DMS53 (cell line): ENCODE measurements around the gene INTS3.
"Not testable (repeated sequence)": the region's sequence is repeated elsewhere in the genome, so short reads cannot be mapped to it uniquely, and the experiment has no call there.

Experiments used
- DNase-seq: peaks from one replicate; lab custom pipeline; 2025; lab: John Stamatoyannopoulos, UW

INTS3 gene

DNA sequence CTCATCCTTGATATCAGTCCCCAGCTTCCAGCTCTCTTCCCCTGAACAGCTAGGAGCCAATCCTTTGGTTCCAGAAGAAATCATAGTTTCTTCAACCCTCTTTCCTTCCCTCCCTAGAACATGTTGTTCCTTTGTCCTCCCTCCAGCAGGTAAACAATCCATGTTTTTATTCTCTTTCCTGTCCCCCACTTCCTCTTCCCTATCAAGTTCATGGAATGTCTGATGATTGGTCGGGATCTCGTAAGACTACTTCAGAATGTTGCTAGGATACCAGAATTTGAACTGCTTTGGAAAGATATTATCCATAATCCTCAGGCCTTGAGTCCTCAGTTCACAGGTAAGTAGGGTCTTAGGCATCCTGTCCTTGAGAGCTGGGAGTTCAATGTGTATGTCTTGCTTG is 24.2 kb downstream of the INTS3 start:
- no peak for DNase-seq

DNA sequence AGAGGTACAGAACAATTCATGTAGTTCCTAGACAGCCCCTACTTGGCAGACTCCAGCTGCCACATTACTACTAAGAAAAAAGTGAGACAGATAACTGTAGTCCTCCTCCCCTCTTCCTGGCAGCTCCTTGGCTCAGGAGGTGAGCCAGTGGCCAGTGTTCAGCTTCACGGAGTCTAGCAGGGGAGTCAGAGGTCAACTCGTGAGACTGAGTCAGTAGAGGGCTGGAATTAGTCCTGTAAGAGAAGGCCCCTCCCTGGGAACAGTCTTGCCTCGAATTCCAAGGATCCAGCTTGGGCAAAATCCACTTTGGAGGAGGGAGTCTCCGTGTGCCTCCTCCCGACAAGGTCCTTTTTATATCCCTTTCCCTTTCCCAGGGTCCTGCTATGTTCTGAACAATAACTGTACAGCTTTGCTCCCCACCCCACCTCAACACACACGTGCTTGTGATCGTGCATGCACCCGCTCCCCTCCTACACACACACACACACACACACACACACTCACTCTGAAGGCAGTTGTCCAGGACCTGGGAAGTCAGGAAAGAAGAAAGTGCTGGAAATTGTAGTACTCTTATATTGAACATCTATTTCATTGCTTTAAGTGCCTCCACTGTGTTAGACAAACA is 24.8 kb downstream of the INTS3 start:
- no peak for DNase-seq

DNA sequence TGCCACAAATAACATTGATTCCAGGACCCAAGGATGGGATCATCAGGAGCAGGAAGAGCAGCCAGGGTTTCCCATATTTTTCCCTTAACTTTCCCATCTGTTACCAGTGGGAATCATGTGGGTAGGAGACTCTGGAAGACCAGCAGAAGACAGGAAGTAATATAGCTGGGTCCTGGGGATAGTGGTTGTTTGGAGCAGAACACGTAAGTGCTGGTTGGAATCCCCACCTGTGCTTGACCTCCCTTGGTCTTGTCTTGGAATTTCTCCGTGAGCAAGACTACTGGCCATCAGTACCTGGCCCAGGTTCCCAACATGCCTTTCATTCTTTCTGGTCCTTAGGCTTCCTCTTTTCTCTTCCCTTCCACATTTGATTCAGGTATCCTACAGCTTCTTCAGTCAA is 26.4 kb downstream of the INTS3 start:
- DNase-seq: no peak

DNA sequence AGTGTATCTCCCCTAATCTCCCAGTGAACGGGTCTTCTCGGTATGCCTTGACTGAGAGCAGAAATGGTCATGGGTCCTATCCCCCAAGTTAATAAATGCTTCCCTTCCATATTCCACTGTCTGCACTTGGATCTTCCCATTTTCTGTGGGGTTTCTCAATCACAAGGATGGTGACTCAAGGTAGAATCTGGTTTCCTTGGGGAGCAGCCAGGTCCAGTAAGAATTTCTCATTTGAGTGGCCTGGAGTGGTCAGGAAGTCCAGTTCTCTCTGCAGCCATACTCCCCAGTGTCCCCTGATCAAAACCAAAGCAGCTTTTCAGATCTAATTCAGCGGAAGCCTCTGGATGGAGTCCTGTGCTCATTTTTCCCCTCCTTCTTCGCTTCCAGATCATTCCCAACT is 32.6 kb downstream of the INTS3 start:
- no peak for DNase-seq

DNA sequence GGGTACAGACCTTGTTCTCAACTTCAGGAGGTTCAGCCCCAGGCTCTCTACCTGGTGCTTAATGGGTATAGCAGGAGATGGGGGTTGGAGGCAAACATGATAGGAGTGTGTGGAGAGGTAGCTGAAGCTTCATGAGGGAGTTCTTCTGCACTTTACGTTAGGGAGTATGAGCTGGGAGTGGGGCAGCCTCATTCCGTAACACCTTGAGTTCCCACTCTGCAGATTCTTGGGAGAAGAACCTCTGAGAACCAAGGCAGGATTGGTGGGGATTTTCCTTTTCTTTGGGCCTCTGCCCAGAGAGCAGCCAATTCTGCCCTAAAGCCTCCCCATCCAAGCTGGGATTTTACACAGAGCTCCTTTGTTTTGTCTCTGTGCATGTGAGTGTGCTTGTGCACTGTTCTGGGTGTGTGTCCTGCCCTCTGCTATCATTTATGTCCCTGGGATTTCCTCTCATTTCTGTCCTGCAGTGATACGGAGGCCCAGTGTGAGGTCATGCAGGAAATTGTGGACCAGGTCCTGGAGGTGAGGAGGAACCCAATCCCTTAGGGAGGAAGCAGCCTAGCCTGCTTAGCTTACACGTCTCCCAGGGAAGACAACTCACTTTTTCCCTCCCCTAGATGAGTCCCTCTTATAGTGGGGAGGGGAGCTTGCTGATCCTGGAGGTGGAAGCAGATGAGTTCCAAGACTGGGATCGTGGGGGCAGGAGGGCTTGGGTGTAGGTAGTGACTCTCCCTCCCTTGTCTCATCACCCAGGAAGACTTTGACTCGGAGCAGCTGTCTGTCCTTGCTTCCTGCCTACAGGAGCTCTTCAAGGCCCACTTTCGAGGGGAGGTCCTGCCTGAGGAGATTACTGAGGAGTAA is 35.7 kb downstream of the INTS3 start:
- DNase-seq: no peak

DNA sequence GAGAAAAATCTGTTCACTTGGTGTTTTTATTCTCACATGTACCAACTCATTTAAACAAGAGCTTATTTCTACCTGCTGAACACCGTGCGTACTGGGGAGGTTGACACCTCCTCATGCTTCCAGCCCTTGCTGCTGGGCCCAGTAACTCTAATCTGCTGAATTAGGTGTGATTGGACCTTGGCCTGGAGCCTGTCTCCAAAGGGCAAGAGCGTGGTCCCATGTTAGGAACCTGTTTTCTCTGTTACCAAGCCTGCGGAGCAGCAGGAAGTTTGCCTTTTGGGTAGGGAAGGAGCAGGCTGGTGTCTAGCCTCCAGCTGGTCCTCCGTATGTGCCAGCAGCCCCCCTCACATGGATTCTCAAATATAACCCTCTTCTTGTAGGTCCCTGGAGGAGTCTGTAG is 36.5 kb downstream of the INTS3 start:
- no peak for DNase-seq

DNA sequence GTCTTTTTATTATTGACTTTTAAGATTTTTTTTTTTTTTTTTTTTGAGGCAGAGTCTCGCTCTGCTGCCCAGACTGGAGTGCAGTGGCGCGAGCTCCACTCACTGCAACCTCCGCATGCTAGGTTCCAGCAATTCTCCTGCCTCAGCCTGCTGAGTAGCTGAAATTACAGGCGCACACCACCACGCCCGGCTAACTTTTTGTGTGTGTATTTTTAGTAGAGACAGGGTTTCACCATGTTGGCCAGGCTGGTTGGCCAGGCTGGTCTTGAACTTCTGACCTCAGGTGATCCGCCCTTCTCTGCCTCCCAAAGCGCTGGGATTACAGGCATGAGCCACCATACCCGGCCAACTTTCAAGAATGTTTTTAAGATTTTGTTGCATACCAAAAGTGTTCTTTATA is 38.8 kb downstream of the INTS3 start:
- DNase-seq: not testable (repeated sequence)

DNA sequence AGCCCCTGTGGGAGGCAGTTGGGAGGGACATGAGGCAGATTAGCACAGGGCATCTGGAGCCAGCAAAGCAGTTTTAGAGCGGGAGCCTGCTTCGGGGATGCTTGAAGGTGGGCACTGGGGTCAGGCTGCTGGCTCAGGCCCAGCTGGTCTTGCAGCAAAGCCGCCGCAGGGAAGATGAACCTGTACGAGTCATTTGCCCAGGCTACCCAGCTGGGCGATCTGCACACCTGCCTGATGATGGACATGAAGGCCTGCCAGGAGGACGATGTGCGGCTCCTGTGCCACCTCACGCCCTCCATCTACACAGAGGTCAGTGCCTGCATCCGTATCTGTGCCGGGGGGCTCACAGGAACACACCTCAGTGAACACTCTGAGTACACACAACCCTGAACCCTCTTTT is 39.7 kb downstream of the INTS3 start:
- no peak for DNase-seq

DNA sequence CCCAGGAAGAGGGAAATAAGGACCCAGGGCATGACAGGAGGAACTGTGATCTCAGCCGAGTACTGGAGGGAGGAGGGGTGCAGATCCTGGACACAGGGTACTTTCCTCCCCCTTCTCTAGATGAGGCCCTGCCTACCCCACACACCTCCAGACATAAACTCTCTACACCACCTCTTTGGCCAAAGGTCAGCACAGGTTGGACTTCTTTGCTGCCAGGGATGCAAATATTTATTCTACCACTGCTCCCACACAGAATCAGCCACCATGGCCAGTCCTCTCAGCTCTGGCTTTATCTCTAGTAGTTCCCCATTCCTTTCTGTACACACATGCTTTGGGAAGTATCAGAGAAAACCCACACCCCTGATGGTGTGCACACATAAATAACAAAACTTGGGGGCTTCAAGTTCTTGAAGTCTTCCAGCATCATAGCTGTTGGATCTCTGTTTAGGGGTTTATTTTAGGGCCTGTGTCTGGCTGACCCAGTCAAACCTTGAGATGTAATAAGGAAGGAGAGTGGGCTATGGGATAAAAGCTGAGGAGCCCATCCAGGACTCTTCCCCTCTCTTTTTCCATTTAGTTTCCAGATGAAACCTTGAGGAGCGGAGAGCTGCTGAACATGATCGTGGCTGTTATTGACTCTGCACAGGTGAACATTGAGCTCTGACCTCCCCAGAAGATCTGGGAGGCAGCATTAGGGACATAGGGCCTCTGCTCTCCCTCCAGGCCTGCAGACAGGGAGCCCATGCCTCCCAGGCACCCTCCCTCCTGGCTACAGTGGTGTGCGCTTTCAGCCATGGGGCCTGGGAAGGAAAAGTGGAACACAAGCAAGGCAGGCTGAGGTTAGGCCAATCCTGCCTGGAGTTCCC is 40.7 kb downstream of the INTS3 start:
- peak; percentile 58 for DNase-seq

DNA sequence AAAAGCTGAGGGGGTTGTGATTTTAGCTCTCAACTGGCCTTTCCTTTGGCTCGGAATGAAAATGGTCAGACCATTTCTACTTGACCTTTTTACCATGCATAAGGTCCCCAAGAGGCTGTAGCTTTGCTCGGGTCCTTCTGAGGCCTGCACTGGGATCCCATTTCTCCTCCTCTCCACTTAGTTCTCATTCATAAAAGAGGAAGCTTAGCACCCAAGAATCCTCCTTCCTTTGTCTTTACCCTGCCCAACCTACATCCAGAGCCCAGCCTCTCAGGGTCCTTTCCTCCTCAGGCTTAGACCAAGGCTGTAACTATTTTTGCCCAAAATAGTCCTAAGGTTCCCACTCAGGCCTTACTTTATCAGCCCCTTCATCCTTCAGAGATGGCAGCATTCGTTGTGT is 41.4 kb downstream of the INTS3 start:
- DNase-seq: no peak

DNA sequence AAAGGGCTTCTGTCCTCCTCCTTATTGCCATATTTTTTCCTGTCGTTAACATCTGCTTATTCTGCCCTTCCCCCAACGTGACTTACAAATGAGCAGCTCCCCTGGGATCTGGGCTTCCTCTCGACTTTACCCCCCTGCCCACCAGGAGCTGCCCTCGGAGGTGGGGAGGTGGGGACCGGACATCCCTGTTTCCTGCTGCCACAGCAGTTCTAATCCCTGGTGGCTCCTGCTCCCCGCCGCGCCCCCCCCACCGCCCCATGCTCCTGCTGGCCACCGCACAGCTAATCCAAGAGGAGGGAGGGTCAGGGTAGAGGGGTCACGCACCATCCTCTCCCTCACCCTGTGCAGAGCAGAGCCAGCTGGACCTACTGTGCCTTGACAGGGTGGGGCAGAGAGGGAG is 42.9 kb downstream of the INTS3 start:
- no peak for DNase-seq

DNA sequence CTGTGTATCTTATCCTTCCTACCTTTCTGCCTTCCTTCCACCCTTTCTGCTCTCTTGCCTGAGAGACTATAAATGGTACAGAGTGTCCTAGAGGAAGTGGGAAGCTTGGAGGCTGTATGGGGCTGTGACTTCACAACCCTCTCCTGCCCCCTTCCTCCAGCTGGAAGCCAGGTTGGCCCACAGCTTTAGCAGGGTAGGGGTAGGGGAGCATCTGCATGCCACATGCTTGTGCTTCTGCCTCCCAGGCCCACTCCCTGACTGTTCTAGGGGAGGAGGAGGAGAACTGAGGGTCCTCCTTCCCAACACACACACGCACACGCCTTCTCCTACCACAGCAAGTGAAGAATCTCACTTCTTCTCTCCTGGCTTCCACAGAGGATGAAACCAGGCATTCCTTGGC is 43.4 kb downstream of the INTS3 start:
- DNase-seq: no peak

DNA sequence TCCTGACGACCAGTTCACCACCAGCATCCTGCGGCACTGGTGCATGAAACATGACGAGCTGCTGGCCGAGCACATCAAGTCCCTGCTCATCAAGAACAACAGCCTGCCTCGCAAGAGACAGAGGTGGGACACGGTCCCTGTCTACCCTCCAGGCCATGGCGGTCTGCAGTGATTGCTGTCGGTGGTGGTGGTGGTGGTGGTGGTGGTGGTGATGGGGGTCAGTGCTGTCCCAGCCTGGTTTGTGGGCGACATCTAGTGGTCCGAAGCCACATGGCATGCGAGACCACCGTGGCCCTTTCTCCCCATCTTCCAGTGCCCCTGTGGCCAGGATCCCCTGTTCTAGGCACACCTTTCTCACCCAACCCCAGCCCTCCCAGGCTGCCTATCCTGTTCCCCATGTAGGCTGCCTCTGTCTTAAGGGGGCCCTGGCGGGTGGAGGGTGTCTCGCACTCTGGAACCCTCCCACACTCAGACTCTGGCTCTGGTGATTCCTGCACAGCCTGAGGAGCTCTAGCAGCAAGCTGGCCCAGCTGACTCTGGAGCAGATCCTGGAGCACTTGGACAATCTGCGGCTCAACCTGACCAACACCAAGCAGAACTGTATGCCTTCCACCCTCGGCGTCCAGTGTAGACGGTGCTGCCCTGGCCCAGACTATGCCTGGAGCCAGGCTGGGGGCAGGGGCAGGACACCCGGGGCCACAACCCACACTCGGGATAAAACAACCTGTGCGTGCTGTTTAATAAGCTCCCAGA is 44.2 kb downstream of the INTS3 start:
- DNase-seq: peak; percentile 16

DNA sequence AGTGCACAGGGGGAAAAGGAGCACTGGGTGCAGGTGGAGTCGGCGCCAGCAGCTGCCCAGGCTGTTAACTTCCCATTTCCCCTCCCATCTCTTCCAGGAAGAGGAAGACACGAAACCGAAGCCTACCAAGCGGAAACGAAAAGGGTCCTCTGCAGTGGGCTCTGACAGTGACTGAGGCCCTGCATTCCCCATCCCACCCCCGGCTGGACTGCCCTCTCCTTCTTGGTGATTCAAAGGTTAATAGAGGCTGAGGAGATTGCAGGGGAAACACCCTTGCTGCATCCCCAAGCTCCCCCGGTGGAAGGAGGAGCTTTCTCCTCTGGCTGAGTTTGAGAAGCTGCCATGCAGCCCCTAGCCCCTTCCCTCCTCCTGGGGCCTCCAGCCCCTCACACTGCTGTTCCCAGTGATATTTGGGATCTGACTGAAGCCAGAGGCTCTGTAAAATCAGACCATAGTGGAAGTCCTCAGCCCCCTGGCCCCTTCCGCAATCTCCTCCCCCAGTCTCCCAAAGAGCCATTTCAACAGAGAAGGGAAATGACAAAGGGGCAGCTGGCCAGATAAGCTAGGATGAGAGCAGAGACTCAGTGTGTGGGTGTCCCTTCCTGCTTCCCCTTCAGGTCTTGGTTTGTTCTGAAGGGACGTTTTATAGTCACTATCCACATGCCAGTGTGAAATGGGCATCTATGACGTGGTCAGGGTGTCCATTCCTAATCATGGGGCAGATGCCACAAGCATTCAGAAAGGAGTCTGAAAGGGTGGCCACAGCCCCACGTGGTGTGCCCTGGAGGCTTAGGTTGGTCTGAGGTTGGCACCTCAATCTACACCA is 45.5 kb downstream of the INTS3 start:
- DNase-seq: no peak

DNA sequence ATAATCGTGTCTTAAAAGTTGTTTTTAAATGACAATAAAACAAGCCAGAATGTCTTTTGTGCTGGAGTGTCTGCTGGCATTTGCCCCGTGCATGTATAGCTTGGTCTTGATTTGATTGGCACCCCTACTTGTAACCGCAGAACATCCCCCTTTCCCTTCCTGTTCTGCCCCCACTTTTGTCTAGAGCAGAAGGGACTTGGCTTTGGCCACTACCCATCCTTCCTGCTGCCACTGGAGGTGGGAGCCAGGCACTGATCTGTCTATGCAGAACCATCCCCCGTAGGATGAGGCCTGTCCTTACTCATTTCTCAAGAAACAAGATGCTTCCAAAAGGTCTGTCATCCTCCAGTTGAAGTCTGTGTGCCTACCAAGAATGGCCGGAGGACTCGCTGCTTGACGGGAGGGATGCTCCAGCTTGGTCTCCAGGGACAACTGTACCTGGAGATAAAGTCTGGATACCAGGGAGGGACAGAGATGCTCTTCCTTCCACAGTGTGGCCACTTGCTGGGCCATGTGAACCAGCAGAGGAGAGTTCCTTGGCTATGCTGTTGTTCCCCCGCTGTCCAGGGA is 46.3 kb downstream of the INTS3 start:
- no peak for DNase-seq

DNA sequence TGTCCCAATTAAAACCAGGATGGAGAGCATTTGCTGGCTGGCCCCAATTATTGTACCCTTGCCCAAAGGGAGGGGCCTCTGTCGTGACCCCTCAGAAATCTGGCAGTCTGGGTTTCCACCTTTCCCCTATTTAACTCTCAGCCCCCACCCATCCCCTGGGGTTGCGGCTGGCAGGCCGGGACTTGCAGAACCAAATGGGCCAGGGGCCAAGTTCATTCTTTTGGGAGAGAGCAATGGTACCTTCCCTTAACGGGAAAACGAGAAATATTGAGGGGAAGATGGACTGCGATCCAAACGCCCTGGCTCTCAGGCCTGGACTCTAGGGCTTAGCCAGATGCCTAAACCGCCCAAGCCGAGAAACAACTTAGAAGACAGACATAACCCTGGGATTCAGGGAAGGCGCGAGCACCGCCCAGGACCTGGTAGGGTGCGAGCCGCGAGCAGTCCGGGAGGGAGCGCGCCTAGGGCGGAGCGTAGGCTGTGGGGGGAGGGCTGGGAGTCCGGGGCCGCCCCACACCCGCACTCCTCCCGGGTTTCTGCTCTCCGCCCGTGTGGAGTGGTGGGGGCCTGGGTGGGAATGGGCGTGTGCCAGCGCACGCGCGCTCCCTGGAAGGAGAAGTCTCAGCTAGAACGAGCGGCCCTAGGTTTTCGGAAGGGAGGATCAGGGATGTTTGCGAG is 47.1 kb downstream of the INTS3 start, which contains the start of gene SLC27A3:
SLC27A3 (plus strand) TSS at position 628 of the 678 bp plus-strand sequence. CDS start 91 bp downstream, outside the sequence.
- DNase-seq: peak; percentile 84

DNA sequence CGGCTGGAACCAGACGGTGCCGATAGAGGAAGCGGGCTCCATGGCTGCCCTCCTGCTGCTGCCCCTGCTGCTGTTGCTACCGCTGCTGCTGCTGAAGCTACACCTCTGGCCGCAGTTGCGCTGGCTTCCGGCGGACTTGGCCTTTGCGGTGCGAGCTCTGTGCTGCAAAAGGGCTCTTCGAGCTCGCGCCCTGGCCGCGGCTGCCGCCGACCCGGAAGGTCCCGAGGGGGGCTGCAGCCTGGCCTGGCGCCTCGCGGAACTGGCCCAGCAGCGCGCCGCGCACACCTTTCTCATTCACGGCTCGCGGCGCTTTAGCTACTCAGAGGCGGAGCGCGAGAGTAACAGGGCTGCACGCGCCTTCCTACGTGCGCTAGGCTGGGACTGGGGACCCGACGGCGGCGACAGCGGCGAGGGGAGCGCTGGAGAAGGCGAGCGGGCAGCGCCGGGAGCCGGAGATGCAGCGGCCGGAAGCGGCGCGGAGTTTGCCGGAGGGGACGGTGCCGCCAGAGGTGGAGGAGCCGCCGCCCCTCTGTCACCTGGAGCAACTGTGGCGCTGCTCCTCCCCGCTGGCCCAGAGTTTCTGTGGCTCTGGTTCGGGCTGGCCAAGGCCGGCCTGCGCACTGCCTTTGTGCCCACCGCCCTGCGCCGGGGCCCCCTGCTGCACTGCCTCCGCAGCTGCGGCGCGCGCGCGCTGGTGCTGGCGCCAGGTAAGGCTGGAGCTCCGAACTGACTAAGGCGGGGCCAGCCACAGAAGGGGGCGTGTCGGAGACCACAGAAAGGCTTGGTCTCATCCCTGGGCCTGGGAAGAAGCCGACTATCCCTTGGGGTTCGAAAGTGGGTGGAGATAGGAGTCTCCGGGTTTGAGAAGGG is 47.8 kb downstream of the INTS3 start:
- peak; percentile 86 for DNase-seq

DNA sequence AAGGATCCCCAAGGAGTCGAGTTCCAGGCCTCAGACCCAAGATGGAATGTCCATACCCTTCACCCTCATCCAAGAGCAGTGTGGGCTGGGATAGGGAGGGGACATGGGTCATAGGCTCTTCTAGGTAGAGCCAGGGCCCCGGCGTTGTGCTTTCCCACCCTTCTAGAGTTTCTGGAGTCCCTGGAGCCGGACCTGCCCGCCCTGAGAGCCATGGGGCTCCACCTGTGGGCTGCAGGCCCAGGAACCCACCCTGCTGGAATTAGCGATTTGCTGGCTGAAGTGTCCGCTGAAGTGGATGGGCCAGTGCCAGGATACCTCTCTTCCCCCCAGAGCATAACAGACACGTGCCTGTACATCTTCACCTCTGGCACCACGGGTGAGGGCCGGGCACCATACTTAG is 48.5 kb downstream of the INTS3 start:
- DNase-seq: no peak

DNA sequence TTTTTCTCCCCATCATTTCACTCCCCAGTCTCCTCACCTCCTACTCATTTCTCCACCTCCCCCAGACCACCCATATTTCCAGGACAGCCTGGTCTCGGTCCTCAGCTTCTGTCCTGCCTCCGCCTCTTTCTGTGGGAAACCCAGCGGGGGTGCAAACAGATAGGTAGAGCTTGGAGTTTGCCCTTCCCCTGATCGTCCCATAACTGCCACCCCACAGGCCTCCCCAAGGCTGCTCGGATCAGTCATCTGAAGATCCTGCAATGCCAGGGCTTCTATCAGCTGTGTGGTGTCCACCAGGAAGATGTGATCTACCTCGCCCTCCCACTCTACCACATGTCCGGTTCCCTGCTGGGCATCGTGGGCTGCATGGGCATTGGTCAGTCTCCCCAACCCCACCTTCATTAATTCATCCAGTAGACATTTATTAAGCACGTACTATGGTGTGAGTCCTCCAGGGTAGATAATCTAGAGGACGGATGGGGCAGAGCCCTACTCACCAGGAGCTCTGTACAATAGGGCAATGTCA is 49.1 kb downstream of the INTS3 start:
- DNase-seq: no peak
